Fibroblast of skin of left quadriceps (primary cell): ENCODE results near the gene CAPN5.

Experiments used
- DNase-seq, 2 experiments: peaks; one replicate each; pipeline ENCODE4 v3.0.0-alpha.2; 2013; ENCODE audit warnings: low read depth in 2 of 2

Gene CAPN5

DNA sequence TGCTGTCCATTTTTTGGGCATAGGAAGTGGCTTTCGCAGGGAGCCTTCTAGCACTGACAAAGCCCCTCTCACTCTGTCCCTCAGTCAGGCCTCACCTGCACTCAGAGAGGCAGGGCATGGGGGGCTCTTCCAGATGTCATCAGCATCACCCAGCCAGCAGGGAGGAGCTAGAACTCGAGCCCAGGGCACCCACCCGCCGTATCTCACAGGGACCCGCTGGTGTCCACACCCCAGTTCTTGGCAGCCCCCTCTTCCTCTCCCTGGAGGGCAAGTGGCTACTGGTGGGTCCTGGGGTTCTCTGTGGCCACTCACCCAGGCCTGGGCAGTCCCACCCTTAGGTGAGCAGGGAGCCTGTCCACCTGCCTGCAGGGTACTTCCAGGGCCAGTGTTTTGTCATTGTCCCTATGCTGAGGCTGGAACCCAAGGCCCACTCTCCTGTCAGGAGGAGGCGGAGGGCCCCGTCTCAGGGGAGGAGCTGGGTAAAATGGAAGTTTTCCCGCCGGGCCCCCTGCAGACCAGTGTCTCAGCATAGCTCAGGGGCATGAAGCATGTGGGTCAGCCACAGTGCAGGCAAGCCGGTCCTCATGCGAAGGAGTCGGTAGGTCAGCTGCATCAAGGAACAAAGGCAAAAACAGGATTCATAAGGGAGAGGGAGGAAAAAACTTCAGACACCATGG, 83.1 kb downstream of the CAPN5 start:
- DNase-seq: no peak

DNA sequence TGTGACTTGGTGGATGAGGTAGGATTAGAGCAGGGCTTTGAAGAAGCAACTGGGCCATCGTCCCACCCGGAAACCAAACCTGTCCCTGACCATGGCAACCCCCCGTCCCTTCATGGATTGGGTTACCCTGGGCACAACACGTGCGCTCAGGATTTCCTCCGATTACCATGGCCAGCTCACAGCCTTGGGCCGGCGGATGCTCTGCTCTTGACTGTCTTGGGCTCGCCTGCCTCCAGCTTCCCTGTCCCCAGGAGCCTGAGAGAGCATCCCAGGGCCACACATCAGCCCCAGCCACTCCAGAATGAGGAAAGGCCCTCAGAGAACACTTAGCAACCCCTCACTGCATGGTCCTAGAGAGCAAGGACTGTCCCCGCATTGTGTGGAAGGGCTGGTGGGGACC, 84.1 kb downstream of the CAPN5 start:
- DNase-seq: no peak

- no peak for DNase-seq
These were observed 85.2 kb downstream of the CAPN5 start for GRCh38 chr11:77151804-77152509.

DNA sequence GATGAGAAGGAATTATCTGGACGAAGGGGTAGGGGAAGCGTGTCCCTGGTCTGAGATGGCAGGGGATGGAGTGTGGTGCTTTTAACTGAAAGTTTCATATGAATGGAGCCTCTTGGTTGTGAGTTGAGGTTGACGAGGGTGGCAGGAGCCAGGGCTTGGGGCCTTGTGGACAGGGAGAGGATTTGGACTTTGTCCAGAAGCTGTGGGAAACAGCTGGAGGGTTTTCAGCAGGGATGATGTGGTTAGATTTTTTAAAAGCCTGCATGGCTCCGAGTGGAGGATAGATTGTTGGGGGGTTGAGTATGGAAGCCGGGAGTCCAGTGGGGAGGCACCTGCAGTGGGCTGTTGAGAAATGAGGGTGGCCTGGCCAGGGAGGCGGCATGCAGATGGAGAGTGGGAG, 86.1 kb downstream of the CAPN5 start:
- no peak for DNase-seq

- no peak for DNase-seq
These were observed 86.8 kb downstream of the CAPN5 start for GRCh38 chr11:77153276-77154185.

- DNase-seq: no peak
These were observed 87.8 kb downstream of the CAPN5 start for GRCh38 chr11:77154381-77155081.

- no peak for DNase-seq
These were observed 88.3 kb downstream of the CAPN5 start for GRCh38 chr11:77155082-77155475.

- DNase-seq: no peak
These were observed 88.9 kb downstream of the CAPN5 start for GRCh38 chr11:77155556-77156130.

DNA sequence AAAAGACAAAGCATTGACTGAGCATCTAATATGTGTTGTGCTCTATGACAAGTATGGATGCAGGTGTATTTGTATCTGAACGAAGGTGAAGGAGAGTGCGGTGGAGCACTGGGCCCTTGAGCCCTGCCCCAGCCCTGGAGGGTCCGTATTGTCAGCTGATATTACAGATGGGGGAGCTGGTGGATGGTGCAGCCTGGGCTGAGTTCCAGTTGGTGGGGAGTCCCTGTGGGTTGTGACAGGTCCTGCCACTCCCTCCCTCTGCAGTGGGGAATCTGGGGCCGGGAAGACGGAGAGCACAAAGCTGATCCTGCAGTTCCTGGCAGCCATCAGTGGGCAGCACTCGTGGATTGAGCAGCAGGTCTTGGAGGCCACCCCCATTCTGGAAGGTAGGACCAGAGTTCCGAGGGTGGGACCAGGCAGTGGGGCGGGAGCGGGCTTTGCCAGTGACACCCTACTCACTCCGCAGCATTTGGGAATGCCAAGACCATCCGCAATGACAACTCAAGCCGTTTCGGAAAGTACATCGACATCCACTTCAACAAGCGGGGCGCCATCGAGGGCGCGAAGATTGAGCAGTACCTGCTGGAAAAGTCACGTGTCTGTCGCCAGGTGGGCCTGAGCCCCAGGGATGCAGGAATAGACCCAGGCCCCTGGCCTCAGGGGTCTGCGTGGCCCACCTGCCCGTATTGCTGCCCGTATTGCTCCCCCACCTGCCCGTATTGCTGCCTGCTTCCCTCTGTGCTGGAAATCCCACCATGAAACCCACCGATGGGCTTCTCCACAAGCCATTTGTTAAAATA, 89.8 kb downstream of the CAPN5 start:
- no peak for DNase-seq

DNA sequence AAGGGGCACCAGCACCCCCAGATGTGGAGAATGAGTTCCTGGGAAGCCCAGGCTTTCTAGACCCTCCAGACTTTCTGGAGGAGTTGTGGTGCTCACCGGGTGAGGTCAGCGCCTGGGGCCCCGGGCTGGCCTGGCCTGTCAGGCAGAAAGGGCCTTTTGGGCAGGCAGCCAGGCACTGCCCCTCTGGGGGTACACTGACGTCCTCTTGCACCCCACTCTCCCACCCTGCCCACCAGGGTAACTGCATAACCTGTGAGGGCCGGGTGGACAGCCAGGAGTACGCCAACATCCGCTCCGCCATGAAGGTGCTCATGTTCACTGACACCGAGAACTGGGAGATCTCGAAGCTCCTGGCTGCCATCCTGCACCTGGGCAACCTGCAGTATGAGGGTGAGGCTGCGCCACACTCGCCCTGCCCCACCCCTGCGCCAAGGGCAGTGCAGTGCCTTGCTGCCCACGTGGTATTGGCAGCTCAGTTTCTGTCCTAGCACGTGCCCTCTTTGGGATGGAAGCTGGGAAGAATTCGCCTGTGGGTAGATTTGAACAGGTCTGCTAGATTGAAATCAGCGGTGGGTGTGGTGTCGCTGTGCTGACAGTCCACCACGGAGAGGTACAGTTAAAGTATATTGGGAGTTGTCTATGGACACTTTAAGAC, 91.4 kb downstream of the CAPN5 start:
- DNase-seq: no peak

- no peak for DNase-seq
These were observed 92.6 kb downstream of the CAPN5 start for GRCh38 chr11:77159219-77159936.

GRCh38 chr11:77159937-77160495, 93.2 kb downstream of the CAPN5 start:
- DNase-seq: no peak

- no peak for DNase-seq
These were observed 96.5 kb downstream of the CAPN5 start for GRCh38 chr11:77163271-77163670.

- DNase-seq: no peak
These were observed 98.3 kb downstream of the CAPN5 start for GRCh38 chr11:77165066-77165465.

DNA sequence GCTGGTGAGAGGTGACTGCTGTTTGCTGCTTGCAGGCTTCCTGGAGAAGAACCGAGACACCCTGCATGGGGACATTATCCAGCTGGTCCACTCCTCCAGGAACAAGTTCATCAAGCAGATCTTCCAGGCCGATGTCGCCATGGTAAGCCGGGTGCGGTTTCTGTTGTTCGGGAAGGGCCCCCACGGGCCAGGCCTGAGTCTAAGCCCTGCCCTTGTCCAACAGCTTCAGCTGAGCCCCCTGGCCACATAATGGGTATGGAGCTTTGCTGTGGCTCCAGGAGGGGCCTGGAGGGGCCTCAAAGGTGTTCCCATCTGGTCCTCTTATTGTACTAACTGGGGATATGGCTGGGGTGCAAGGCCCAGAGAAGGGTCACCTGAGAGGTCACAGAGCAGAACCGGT, 99.2 kb downstream of the CAPN5 start:
- no peak for DNase-seq

DNA sequence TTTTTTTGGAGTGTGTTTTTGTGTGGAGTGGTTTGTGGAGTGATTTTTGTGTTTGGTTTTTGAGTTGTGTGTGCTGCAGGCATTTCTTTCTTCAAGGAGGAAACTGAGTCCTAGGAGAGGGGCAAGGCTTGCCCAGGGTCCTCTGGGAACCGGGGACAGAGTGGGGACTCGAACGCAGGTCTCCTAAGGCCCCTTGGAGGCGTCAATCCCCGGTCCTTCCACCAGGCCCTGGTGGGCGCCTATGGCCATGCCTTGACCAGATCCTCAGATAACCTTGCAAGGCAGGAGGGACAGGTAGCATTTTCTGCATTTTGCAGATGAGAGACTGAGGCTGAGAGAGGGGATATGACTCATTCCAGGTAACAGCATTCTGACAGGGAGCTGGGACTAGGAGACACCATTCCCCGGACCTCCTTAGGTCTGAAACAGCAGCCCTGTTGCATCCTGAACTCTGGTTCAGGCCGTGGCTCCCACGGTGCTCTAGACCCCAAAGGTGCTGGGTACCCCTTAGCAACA, 100.4 kb downstream of the CAPN5 start:
- no peak for DNase-seq

- no peak for DNase-seq
These were observed 101.0 kb downstream of the CAPN5 start for GRCh38 chr11:77167791-77168190.

GRCh38 chr11:77170107-77170506, 103.3 kb downstream of the CAPN5 start:
- no peak for DNase-seq

GRCh38 chr11:77171254-77171653, 104.5 kb downstream of the CAPN5 start:
- DNase-seq: no peak
